HG02642 (cell line): ENCODE measurements around the gene MEGF10.

Experiments
- ATAC-seq: cut with Tn5 transposase; IDR thresholded peaks from one replicate; pipeline ENCODE4 v1.9.1; 2021; ENCODE audit warnings: mild to moderate bottlenecking; ENCODE audit not compliant: unreplicated experiment, poor library complexity

Gene MEGF10

DNA sequence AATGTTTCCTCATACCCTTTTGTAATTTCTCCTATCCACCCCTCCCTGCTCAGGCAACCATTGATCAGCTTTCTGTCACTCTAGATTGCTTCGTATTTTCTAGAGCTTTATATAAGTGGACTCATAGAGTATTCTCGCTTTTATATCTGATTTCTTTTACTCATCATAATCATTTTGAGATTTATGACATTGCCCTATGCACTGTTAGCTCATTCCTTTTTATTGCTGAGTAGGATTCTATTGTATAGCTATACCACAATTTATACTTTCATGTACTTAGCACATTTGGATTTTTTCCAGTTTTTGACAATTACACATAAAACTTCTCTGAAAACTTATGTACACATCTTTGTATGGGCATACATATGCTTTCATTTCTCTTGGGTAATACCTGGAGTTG is 68.9 kb downstream of the MEGF10 start:
- ATAC-seq, result no peak

DNA sequence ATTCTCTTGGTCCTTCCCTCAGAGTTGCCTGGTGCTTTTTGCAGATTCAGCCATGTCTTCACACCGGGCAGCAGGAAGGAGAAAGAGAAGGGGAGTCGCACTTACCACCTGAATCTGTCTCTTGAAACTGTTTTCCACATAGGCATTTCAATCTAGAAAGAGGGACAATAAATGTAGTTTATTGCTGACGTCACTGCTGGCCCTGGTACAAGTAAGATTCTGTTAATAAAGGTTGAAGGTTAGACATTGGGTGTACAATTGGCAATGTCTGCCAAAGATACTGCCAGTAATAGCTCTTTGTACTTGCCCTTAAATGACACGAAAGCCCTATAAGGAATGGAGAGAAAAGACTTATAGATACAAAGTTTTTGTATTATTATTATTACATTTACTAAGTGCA is 72.8 kb downstream of the MEGF10 start:
- ATAC-seq, result no peak

DNA sequence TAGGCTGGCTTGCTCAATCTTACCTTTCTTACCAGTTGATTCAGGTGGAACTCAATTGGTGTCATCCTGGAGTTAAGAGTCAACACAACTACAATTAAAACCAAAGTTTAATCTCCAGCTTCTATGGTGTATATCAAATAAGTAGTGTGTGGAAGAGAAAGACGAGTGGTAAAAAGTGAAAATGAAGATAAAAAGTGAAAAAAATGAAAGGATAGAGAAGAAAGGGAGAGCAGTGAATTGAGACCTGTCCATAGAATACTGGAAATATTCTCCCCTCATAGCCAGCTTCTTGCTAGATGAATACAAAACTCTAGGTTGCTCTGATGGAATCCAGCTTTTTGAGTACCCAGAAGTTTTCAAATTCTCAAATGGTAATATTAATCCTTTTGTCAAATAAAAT is 76.4 kb downstream of the MEGF10 start:
- ATAC-seq, result no peak

- no peak for ATAC-seq
Observed at GRCh38 chr5:127367946-127368465, 77.4 kb downstream of the MEGF10 start.

- no peak for ATAC-seq
Observed at GRCh38 chr5:127369796-127370195, 79.2 kb downstream of the MEGF10 start.

- no peak for ATAC-seq
Observed at GRCh38 chr5:127370631-127371030, 80.0 kb downstream of the MEGF10 start.

GRCh38 chr5:127373858-127374491 is 83.4 kb downstream of the MEGF10 start:
- ATAC-seq, result no peak

DNA sequence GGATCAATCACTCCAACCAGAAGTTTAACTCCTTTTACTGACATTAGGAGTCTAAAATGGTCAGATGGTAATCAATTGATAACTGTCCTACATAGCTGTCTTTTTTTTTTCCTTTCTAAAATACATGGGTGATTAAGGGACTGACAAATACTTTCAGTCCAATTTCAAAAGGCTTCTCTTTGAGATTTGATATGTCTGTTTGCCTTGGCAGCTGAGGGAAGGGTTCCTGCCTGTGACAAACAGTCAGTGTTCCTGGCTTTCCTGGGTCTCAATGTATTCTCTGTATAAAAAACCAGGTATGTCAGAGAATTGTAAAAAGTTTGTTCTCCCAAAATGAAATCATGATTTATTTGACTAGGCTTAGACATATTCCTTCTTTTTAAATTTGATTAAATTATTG is 84.5 kb downstream of the MEGF10 start:
- ATAC-seq, result no peak

GRCh38 chr5:127375544-127376091 is 85.0 kb downstream of the MEGF10 start:
- ATAC-seq, result no peak

DNA sequence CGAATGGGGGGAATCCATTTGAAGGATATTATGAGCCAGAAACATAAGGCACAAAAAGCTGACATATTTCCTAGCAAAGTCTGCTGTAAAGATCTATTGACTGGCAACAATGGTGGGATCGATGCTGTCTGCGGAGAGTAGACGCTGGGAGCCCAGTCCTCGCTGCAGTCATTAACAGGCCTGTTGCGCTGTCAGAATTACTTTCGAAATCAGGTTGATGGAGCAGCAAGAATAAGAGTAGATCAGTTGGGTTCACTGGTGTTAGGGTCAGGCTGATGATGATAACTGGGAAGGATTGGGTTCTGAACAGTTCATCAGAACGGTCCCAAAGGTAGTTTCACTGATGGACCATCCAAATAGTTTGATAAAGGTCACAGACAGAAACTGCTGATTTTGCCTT is 87.1 kb downstream of the MEGF10 start:
- ATAC-seq, result no peak

DNA sequence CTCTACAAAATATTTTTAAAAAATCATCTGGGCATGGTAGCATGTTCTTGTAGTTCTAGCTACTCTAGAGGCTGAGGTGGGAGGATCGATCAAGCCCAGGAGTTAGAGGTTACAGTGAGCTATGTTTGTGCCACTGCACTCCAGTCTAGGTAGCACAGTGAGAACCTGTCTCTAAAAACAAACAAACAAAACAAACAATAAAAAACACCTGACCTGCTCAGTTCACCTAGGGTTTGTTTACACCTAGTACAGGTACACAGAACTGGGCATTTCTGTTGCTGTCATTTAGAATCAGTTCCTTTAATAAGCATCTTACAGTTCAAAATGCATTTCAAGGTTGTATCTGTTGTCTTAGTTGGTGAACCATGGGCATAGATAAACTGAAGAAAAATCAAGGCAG is 95.3 kb downstream of the MEGF10 start:
- ATAC-seq, result no peak

DNA sequence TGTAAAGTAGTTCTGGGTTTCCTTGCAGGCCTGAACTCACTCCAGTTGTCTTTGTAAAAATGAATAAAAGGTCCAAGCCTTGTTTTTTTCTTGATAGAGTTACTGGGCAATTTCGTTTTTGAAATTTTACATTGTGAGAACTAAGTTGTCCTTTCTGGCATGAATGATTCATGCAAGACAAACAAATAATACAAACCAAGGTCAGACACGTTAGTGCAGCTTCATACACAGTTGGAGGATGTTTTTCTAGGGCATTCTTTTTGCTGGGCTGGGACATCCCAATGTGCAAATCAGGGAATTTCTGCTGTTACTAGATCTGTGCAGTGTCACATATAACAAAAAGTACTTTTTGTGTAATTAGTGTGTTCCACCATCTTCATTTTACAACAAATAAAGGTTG is 96.0 kb downstream of the MEGF10 start:
- ATAC-seq, result no peak

DNA sequence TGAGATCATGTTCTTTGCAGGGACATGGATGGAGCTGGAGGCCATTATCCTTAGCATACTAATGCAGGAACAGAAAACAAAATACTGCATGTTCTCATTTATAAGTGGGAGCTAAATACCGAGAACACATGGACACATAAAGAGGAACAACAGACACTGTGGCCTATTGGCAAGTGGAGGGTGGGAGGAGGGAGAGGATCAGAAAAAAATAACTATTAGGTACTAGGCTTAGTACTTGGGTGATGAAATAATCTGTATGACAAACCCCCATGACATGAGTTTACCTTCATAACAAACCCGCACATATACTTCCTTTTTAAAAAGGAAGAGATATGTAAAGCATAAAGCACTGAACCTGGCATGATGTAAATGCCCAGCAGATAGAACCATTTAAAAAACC is 99.0 kb downstream of the MEGF10 start:
- no peak for ATAC-seq

DNA sequence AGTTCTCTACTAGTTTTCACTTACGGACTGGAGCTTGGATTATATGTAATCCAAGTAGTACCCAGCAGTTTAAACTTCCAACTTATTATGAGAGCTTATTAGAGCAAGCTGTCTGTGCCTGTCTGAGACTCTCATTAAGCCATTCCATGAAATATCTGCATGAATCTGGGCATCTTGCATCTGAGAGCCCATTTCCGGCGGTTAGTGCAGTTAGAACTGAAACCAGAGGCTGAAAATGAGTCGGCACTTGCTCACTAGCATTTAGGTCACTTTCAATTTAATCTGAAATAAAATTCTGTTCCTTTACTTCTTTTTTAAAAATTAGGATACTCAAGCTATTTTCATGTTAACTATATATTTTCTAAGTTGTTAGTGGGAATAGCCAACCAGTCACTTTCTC is 102.2 kb downstream of the MEGF10 start:
- no peak for ATAC-seq

GRCh38 chr5:127396490-127397155 is 106.0 kb downstream of the MEGF10 start:
- no peak for ATAC-seq

GRCh38 chr5:127398508-127398907 is 107.9 kb downstream of the MEGF10 start:
- ATAC-seq, result no peak

DNA sequence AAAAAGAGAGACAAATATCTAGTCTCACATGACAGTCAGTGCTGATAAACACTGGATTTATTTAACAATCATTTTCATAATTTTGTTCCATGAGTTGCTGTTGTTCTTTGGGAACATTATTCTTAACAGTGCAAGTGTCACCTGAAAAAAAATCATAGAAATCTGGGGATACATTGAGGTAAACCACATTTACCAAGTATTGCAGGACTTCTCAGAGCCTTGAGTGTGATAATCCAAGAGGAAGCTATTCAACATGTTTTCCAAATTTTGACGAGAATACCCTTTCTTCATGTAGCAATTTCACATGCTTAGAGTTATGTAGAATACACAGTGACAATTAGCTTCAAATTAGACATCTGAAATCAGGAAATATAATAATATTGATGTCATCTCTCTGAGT is 108.5 kb downstream of the MEGF10 start:
- ATAC-seq, result no peak

- ATAC-seq, result no peak
Observed at GRCh38 chr5:127400539-127400938, 109.9 kb downstream of the MEGF10 start.

DNA sequence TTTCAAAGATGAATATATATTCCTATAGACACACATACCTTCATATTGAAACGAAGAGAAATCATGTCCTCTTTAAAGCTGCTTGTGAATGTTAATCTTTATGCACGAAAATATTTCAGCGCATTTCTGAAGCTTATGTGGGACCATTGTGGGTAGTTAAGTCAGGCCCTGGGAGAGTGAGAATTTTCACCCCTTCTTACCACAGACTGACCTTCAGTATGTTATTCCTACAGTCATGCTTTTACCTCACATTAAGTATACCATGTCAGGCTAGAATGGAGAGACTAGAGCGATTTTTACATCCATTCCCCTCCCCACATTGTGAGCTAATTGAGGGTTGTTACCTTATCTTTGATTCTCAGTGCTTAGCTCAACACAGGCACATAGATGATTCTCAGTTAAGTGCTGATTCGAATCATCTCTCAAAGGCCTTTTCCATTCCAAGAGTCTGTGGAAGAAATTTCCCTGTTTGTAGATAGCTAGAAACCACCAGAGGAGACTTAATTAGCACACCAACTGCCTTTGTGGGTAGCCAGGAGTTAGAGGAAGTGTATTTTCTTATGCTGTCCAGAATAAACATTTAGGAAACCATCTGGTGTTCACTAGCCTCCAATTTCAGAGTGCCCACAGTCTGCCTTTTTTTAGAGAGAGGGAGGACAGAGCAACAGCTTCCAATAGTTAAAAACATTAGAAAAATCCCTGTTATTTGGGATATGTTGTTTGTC is 110.5 kb downstream of the MEGF10 start:
- ATAC-seq, result no peak

DNA sequence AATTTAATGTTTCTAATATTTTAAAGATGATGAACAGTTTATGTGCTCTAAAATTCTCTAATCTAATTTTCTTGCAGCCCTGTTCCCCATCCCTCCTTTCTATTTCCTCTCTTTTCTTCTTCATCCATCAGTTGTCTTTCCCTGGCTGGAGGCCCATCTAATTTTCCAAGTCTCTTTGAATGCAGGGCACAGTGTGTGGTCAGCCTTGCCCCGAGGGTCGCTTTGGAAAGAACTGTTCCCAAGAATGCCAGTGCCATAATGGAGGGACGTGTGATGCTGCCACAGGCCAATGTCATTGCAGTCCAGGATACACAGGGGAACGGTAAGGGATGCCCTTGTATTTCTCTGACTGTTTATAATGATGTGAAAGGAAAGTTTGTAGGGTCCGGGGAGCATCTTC is 111.8 kb downstream of the MEGF10 start:
- no peak for ATAC-seq

GRCh38 chr5:127404190-127404589 is 113.6 kb downstream of the MEGF10 start:
- ATAC-seq, result no peak
